ENCODE results near the gene NR5A2.
A peak's percentile ranks its signal among the peaks of the same experiment; 100 is the strongest.
"Not testable (repeated sequence)": the region's sequence is repeated elsewhere in the genome, so short reads cannot be mapped to it uniquely, and the experiment has no call there.

Gene NR5A2

DNA sequence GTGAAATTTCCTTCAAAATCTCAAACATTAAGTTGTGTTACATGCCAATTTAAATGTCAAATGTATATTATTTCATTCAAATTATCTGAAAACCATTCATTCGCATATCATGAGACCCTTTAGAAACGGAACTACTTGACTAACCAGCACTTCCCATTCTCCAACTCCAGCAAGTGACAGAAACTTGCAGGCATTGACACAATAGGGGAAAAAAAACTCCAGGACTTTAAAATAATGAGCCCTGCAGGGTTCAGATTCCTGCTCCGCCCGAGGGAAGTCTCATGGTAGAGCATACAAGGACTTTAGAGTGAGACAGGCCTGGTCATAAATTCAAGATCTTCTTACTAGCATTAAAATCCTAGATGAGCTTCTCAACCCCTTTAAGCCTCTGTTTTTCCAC is 138.9 kb downstream of the NR5A2 start:
- no peak for DNase-seq

DNA sequence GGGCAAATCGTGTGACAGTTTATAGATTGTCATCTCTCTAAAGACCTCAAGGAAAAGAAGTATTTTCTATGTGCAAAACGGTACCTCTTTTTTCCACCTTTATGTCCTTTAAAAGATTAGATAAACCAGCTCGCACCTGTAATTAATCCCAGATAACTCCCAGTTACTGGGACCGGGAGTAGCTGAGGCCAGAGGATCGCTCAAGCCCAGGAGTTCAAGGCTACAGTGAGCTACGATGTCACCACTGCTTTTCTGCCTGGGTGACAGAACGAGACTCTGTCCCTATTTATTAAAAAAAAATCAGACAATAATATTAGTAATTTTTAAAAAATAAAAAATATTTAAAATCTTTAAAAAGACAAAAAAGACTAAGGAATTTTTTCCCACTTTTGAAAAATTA is 141.4 kb downstream of the NR5A2 start:
- no peak for DNase-seq

DNA sequence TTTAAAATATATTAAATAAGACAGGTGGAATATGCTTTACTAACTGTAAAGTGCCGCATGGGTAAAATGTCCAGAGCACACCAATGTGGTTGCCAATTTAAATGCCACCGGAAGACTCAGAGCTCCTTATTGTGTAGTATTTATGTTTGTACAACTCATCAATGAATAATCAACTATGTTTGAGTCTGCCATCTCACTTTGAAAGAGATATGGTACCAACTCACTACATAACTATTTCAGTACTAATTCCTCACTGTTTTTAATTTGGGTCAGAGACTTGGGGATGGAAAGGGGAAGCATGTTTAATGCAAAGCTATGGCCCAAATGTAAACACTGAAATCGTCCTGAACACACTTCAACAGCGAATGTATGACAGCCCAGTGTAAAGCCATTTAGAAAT is 144.8 kb downstream of the NR5A2 start:
- DNase-seq, result no peak

- no peak for DNase-seq
Measured at GRCh38 chr1:200173097-200173618, 145.6 kb downstream of the NR5A2 start.

GRCh38 chr1:200174525-200175295 is 147.2 kb downstream of the NR5A2 start:
- DNase-seq, result no peak

DNA sequence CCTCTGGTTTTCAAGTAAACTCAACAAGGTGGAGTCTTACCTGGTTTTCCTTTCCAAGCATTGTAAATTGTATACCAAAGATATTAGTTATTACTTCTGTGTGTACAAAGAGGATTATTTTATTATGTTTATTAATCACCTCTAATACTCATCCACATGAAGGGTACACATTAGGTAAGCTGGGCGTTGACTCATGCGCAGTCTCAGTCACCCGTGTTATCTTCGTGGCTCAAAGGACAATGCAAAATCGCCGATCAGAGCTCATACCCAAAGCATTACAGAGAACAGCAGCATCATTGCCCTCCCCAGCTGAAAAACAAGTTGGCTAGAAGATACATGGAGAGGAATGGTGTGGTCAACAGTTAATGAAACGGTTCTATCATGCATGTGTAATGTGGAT is 148.7 kb downstream of the NR5A2 start:
- DNase-seq, result no peak

GRCh38 chr1:200176798-200177197 is 149.3 kb downstream of the NR5A2 start:
- DNase-seq, result no peak

DNA sequence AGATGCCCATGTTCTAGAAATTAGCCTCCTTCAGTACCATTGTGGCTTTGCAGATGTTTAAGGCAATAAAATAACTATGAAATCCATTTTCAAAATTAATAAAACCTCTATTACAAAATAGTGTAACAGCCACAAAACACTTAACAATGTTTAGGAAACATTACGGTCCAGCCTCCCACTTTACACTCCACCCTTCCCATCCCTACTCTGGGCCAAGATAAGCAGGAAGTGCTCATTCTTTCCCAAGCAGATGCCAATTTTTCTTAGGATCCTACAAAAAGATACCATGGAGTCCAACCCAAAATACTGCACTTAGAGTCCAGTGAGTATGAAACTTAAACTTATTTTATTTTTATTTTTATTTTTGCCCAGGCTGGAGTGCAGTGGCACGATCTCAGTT is 150.8 kb downstream of the NR5A2 start:
- no peak for DNase-seq

DNA sequence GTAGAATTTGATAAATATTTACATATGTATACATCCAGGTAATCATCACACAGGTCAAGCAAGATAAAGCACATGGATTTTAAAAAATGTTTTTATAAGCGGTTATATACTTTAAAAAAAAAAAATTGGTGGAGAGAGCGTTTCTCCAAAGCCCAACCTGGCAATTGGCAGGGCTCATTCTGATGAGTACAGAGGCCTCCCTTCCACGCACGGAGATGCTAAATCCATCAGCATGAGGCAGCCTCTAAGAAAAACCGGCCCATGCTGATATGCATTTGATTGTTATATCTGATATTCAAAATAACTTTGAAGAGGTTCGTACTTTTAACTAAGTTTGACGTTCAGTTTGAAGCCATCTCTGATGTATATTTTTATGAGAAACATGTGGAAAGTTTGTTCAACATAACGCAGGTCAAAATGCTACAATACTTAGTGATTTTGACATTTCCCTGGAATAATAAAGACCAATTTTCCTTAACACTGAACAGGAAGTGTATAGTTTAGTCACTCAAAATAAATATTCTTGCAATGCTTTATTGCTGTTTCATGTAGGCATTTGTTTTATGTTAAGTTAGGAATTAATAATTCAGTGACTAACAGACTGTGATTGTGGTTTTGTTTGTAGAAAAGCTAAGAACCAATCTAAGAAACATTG is 151.7 kb downstream of the NR5A2 start:
- no peak for DNase-seq

- no peak for DNase-seq
Measured at GRCh38 chr1:200179781-200180160, 152.3 kb downstream of the NR5A2 start.

- DNase-seq, result no peak
Measured at GRCh38 chr1:200180821-200181220, 153.3 kb downstream of the NR5A2 start.

GRCh38 chr1:200181861-200182260 is 154.4 kb downstream of the NR5A2 start:
- no peak for DNase-seq

DNA sequence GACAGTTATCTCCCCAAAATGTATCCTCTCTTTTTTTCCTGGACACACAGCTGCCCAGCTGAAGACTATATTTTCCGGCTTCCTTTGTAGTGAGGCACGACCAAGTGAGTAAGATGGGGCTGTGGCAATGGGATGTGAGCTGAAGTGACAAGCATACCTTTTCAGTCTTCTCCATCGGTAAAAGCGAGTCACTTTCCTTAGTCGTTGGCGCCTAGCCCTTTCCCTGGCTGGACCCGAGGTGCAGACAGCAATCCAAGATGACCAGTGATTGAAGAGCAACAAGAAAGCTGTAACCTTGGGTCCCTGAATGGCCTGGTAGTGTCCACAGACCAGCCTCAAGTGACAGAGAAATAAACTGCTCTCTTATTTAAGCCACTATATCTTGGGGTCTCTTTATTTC is 155.2 kb downstream of the NR5A2 start:
- no peak for DNase-seq

DNA sequence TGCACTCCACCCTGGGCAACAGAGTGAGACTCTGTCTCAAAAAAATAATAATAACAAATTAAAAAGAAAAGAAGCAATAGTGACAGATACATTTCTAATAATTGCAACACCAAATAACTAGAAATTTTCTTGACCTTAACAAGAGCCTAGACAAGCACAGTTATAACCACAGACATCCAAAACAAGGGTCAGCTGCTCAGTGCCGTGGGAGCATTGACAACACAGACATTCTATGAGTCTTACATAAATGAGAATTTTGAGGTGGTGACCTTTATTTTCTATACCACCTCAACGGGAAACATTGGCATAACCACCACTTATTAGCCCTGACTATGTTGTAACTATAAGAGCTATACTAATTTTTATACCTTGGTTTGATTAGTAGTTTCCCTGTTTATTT is 156.1 kb downstream of the NR5A2 start:
- DNase-seq, result no peak

- DNase-seq, result peak; percentile 2
Measured at GRCh38 chr1:200184196-200184595, 156.7 kb downstream of the NR5A2 start.

- not testable (repeated sequence) for DNase-seq
Measured at GRCh38 chr1:200185191-200185590, 157.7 kb downstream of the NR5A2 start.

GRCh38 chr1:200187332-200187731 is 159.8 kb downstream of the NR5A2 start:
- DNase-seq, result not testable (repeated sequence)

GRCh38 chr1:200191993-200192392 is 164.5 kb downstream of the NR5A2 start:
- DNase-seq, result no peak

DNA sequence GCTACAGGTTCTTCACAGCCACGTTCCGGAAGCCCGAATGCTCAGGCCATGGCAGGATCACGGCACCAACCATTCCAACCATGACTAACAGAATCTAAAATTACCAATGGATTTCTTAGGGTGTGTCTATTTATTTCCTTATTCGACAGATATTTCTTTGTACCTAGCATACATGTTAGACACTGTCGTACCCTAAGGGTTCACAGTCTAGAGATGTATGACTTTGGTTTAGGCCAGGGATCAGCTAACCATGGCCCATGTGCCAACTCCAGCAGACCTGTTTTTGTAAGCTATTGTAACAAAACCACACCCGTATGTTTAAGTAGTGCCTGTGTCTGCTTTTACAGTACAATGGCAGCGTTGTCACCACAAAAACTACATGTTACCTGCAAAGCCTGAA is 167.0 kb downstream of the NR5A2 start:
- no peak for DNase-seq

DNA sequence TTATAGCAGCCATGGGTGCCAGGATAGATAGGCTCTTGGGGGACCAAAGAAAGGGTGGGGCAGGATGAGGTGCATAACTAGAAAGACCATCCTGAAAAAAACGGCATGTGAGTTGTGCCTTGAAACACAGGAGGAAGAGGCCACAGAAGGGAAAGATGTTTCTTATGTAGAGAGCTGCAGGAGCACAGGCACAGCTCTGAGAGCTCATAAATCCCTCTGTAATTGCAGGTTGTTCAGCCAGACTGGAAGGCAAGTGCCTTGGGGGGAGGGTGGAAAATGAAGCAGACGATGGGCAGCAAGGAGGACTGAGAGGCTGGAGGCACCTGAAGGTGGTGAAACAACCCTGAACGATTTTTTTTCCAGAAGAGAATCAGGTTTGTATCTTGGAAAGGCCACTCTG is 170.7 kb downstream of the NR5A2 start:
- no peak for DNase-seq

DNA sequence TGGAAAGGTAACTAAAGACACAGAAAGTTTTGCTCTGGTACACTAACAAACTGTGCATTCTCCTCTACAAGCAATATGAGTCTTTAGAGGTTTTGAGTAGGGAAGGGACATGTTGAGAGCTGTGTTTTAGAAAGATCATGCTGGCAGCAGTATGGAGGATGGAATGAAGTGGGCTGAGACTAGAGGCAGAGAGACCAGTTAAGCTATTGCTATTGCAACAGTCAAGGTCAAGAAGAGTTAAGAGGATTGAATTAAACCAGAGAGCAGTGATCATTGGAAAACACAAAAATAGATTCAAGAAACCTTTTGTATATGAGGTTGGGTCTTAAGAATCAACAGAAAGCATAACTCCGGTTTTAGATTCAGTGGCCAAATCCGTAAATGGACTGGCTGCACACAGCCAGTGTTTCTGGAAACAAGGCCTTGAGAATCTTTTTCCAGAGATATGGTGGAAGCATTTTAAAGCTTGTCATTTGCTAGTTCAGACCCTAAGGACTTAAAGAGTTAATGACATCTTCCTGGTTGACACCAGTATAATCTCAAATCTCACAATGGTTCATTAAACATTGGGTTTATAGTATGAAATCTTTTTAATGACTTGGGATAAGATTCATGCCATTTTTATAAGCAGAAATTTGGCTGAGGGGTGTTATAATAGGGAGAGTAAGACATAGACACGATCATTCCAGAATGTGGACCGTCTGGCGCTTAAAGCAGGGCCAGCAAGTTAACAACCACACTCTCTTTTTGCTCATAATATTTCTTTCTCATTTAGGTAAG is 177.9 kb downstream of the NR5A2 start:
- DNase-seq, result no peak

- DNase-seq, result no peak
Measured at GRCh38 chr1:200206340-200206739, 178.8 kb downstream of the NR5A2 start.

DNA sequence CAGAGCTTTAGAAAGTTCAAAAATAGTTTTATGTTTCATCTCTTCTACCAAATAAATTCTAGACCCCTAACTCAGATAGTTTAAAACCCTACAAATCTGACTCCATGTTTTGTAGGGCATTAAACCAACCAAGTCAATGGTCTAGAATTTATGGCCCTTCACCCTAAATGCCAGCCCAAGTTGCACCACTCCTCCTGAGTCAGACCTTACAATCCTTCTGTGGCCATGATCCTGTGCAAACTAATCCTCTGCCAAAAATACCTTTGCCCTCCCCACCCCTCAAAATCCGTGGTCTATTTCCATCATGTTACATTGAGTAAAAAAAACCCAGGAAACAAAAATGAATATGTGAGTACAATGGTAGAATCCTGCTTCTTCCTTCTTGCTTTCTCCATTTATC is 179.3 kb downstream of the NR5A2 start:
- no peak for DNase-seq

GRCh38 chr1:200207711-200208126 is 180.2 kb downstream of the NR5A2 start:
- no peak for DNase-seq
